Breast epithelium (tissue), 3 donors: ENCODE measurements around the gene GAS7.

Experiments
- POLR2A ChIP-seq: fragments of 450-650 bp; IDR thresholded peaks from one replicate; pipeline ENCODE4 v1.6.1; 2016; ENCODE audit warnings: antibody characterized with exemption, mild to moderate bottlenecking, moderate library complexity
- POLR2AphosphoS5 ChIP-seq, 3 donors: sonication (generic); formaldehyde crosslinking; IDR thresholded peaks; one replicate each; pipeline ENCODE4 v1.6.1; 2017; ENCODE audit warnings: antibody characterized with exemption in 3 of 3
- TF ChIP-seq, protein P1 (sequence below), 3 donors: fragments of 450-650 bp; IDR thresholded peaks; one replicate each; pipeline ENCODE4 v1.5.1; 2016 to 2017; ENCODE audit warnings: antibody characterized with exemption in 3 of 3, mild to moderate bottlenecking in 3 of 3, moderate library complexity in 3 of 3

GRCh38 chr17:10029129-10029528 lies 169.3 kb downstream of the GAS7 start:
- TF ChIP-seq, protein P1, sequence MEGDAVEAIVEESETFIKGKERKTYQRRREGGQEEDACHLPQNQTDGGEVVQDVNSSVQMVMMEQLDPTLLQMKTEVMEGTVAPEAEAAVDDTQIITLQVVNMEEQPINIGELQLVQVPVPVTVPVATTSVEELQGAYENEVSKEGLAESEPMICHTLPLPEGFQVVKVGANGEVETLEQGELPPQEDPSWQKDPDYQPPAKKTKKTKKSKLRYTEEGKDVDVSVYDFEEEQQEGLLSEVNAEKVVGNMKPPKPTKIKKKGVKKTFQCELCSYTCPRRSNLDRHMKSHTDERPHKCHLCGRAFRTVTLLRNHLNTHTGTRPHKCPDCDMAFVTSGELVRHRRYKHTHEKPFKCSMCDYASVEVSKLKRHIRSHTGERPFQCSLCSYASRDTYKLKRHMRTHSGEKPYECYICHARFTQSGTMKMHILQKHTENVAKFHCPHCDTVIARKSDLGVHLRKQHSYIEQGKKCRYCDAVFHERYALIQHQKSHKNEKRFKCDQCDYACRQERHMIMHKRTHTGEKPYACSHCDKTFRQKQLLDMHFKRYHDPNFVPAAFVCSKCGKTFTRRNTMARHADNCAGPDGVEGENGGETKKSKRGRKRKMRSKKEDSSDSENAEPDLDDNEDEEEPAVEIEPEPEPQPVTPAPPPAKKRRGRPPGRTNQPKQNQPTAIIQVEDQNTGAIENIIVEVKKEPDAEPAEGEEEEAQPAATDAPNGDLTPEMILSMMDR (IDR thresholded peaks at IDR 0.05): no peak
- TF ChIP-seq POLR2A (no peak), POLR2AphosphoS5 (IDR thresholded peaks at IDR 0.05) (no peak)
